GM19035 (cell line): ENCODE data around the gene VMAC.

Source experiments
- ATAC-seq: cut with Tn5 transposase; IDR thresholded peaks from one replicate; pipeline ENCODE4 v1.9.1; 2021; ENCODE audit not compliant: unreplicated experiment

Gene VMAC

DNA sequence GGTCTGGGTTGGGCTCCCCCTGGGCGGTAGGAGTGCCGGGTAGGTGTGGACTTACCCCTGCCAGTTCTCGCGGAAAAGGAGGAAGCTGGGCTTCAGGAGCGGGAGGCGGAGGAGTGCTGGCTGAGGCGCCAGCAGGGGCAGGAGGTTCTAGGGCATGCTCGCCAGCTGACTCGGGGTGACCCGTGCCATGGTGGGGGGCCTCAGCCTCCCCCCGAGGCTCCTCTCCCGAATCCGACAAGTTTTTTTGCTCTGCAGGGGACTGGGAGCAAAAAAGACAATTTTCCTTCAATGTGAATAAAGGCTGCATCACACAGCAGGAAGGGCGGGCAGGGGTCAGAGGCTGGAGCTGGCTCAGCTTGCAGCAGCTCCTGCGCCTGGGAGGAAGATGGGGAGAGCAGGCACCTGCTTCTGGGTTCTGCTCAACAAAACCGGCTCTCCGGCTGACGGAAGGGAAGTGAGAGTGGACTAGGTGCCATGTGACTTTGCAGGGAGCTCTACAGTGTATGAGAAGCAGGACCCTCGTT, 46.7 kb downstream of the VMAC start:
- ATAC-seq = no peak

DNA sequence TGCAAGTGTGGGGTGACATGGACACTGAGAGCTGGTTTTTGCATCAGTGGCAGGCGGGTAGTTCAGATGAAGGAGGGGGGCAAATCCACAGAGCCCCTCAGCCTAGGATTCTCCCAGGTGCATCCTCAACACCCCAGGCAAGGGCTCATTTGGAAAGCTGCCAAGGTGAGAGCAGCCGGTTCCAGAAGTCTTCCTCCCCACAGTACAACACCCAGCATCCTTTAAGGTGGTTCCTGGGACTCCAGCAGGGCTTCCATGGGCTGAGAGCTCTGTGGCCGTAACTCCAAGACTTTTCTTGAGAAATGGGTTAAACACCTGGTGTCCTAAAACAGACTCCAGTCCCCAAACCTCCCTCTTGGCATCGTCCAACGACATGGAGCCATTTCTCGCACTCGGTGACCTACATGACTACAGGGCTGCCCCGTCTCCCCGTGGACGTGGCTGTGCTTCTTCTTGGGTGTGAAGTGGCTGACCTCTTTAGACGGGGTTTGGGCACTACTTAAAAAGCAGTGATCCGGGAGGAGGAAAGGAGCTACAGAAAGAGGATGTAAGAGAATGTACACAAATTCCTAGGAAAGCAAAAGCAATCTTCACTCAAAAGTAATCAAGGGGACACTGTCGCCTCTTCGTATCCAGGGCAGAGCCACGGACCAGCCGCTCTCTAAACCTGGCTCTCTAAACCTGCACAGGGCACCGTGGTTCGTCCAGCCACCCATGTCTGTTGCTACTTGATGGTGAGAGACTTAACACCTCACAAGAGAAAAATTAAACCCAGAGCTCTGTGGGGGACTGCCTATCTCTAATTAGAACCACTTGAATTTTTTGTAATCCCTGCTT, 47.7 kb downstream of the VMAC start:
- ATAC-seq = no peak

DNA sequence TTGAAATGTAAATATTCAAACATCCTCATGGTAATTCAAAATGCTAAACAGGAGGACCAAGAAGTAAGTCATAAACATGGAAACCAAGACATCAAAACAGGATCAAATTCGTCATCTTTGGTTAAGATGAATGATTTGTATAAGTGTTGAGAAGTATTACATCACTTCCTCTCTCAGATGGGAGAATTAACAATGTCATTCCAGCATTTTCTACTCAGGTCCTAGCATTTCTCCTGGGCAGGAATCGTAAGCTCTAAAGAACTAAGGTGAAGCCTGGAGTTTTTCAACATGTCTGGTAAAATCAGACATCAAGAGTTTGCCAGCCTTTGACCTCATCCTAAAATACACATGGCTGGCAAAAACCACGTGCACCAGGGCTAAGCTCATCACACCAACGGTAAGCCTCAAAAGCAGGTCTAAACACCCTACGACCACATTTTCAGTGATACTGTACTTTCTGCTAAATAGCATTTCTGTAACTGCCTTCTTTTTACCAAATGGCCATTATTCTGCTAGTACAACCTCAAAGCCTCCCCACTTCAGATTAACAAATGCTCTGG, 48.4 kb downstream of the VMAC start:
- ATAC-seq = no peak

DNA sequence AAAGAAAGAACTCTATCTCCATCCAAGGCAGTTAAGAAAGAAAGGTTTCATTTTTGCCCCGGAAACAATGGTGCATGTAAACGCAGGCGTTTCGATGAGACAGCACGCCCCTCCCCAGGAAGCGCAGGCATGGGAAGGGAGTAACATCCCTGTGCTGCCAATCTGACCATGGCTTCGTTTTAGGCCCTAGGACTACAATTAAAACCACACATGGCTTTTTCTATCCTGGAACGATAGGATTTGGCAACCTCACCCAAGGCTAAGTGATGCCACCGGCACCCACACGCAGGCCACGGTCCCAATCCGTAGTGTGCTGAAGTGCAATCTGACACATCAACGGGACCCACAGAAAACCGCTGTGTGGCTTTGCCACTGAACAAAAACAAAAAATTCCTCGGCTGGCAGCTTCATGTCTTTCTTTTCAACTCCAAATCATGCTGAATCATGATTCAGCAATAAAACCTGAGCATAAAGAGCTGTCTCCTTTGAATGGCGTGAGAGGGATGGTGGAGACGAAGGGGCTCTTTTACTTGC, 49.1 kb downstream of the VMAC start:
- ATAC-seq = no peak

DNA sequence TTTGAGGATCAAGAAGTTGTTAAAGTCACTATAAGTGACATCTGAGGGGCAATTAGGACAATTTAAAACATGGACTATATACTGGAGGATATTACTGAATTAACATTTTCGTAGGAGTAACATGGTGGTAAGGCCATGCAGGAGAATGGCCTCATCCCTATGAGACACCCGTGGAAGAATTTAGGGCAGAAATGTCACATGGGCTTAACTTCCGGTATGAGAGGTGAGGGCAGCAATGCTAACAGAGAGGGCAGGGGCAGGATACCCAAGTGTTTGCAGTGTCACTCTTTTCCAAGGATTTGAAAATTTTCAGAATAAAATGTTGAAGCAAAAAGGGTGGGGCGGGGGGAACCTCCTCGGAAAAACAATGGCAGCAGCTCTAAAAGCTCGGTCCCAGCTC, 49.6 kb downstream of the VMAC start:
- no peak for ATAC-seq

DNA sequence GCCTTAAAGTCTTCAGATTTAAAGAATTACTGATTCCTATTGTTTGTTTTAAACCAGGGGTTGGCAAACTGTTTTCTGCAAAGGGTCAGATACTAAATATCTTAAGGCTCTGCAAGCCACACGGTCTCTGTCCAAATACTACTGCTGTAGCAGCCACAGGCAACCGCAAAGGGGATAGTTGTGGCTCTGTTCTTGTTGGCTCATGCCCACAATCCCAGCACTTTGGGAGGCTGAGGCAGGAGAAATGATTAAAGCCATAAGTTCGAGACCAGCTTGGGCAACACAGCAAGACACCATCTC, 50.9 kb downstream of the VMAC start:
- no peak for ATAC-seq

DNA sequence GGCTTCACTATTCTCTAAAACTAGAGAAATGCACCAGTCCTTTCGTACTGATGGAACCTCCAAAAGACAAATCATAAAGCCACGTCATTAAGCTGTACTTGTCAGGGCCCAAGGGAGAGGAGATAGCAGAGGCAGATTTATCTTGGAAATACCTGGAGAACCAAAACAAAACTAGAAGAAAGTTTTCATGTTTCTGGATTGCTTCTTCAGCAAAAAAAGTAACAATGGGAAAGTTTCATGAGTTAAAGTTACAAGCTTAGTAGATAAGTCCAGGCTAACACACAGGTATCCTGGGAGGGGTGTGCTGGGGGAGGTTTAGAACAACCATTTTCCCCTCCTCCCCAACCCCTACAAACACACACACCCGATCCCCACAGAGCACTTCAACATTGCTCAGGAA, 51.7 kb downstream of the VMAC start:
- ATAC-seq = no peak

DNA sequence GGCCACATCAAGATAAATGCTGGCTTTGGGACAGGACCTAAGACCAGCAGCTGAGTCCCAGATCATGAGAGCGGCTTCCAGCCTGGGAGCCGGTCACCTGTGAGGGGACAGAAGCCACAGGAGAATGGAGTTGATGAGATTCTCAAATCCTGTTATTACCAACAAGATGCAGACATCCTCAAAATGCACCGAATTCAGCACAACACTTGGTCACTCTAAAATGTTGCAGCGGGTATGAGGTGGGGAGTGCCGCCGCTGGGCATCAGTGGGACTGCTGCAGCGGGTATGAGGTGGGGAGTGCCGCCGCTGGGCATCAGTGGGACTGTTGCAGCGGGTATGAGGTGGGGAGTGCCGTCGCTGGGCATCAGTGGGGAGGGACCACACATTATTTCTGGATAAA, 52.1 kb downstream of the VMAC start:
- ATAC-seq = no peak

DNA sequence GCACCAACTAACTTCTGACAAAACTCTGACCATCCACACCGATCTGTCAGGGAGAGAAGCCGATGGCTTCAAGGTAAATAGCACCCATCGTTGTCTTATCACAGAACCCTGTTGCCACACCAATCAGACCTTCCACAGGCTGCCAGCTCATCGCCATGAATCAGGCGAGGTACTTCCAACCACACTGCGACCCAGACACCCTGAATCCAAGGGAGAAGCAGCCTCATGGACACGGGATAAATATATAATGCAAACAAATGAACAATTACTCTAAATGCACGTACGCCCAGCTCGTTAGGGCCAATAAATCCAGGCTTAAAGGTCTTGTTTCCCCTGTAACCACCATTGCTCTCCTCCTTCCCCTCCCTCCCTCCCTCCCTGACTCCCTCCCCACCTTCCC, 52.5 kb downstream of the VMAC start:
- no peak for ATAC-seq

DNA sequence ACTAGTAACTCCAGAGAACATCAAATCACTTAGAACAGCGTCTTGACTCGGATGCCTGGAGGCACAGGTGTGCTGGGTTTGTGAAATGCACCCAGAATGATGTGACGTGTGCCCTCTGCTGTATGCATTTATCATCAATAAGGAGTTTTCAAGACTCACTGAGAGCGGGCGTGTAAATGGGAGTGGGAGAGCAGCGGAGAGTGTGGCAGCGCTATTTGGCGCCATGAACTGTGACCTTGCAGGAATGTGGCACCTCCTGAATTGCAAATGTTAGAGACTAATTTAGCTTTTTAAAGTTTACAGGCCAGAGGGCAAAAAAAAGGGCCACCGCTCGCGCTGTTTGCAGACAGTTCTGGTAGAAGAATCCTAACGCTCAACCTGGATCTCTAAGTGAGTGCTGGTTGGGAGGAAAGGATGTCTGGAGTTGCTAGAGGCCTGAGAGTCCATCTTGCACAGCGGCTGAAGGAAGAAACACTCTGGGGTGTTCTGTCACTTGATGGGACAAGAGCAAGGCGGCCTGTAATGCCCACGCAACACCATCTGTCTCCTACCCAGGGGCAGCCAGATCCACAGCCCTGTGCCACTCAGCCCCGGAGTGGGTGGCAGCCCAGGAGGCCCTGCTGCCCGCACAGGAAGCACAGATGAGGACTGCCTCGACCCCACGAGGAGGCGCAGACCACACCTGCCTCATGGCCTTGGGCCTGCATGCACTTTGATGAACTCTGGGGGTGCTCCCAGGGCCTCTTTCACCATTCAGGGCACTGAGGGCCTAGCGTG, 53.6 kb downstream of the VMAC start:
- no peak for ATAC-seq

DNA sequence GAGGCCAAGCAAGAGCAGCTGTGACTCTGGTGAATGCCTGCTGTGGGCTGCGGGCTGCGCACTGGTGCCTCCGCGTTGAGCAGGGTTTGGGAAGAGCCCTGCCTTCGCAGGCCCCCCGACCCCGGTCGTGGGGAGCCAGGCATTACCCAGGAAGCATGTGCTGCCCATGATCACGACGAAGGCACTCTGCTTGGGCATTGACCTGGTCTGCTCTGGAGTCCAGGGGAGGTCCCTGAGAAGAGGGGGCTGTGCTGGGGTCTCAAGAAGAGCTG, 54.1 kb downstream of the VMAC start:
- ATAC-seq = no peak

DNA sequence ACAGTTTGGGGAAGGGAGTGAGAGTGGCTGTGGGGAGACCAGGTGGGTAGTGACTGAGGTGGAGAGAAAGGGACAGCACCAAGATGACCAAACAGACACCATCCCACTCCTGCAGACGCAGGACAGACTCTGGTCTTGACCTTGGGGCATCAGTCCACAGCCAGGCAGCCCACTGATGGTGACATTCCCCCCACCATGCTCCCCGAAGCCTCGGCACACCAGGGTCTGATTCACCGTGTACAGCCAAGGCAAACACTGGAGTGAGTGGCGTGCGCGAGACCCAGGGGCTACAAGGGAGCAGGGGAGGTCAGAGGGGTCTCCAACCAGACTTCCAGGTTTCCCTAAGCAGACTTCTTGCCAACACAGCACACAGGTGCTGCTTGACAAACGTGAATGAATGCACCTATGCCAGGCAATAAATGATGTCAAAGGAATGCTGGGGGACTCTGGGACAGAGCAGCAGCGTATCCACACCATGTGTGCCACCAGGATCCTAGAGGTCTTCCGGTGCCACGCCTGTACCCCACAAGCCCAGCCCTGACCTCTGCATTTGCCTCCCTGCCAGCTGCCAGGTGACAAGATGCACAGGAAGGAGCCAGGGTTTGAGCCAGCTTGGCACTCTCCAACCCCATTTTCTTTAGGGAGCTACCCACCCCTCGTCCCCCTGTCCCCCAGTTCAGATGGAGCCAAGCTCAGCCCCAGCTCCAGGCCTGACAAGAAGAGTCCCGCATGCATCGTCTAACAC, 54.8 kb downstream of the VMAC start:
- no peak for ATAC-seq
